ENCODE results near the gene MYBBP1A. TPM values are rescaled to one million over a fixed set of nuclear protein-coding genes. Genes with fewer than 3 reads are reported as not detected.

The MYBBP1A gene
- total RNA-seq, 1 experiment from 2014 or later: 163 TPM

- H3K4me3 Mint-ChIP-seq: no peak overlapping the region
- ChIA-PET POLR2A (no interaction called here), CTCF (interaction anchor here (0.6 kb wide), 1 partner anchor 18 kb away, joined by 3 read pairs; no protein-coding TSS in a partner anchor)
These were observed 7.9 kb downstream of the MYBBP1A start for GRCh38 chr17:4547118-4547906.

GRCh38 chr17:4545217-4545951, 9.8 kb downstream of the MYBBP1A start:
- DNase-seq (ENCODE audit: low spot score): no peak
- Mint-ChIP-seq H3K27me3 (ENCODE audit: low read depth) (no peaks in the 10 kb centered on the region), H3K27ac (no peak overlapping the region), H3K4me1 (no peaks in the 10 kb centered on the region), H3K4me3 (no peak overlapping the region), H3K9me3 (no peaks in the 10 kb centered on the region), H3K36me3 (peaks cover 43% of the 10 kb centered on the region)
- CTCF ChIA-PET: interaction anchor here (1.7 kb wide), 1 partner anchor 124 kb away, joined by 8 read pairs; no protein-coding TSS in a partner anchor
- POLR2A ChIA-PET: no interaction called here
- no peak for ATAC-seq
- TF ChIP-seq MXD4 (CRISPR knock-in tag; IDR thresholded peaks at IDR 0.05; ENCODE audit: borderline replicate concordance) (no peak), ZNF281 (CRISPR knock-in tag; IDR thresholded peaks at IDR 0.05) (no peak), PREB (CRISPR knock-in tag; IDR thresholded peaks at IDR 0.05; ENCODE audit: borderline replicate concordance) (no peak), ZNF425 (CRISPR knock-in tag; conservative IDR thresholded peaks at IDR 0.05) (no peak), EMX1 (CRISPR knock-in tag; IDR thresholded peaks at IDR 0.05) (no peak)

More at GRCh38 chr17:4547118-4547906, 7.9 kb downstream of the MYBBP1A start:
- DNase-seq (ENCODE audit: low spot score) (no peak), ATAC-seq (no peak)
- Mint-ChIP-seq H3K9me3 (no peaks in the 10 kb centered on the region), H3K36me3 (peaks cover 49% of the 10 kb centered on the region), H3K27ac (no peak overlapping the region), H3K27me3 (ENCODE audit: low read depth) (no peaks in the 10 kb centered on the region), H3K4me1 (0 out of 2 replicates have a peak, but pooled peaks cover 3% of the 10 kb centered on the region)
- no peak for TF ChIP-seq PRDM15 (CRISPR knock-in tag; IDR thresholded peaks at IDR 0.05)
- TF ChIP-seq ZNF425 (CRISPR knock-in tag; conservative IDR thresholded peaks at IDR 0.05): no peak
- no peak for TF ChIP-seq ZNF512 (CRISPR knock-in tag; IDR thresholded peaks at IDR 0.05; ENCODE audit: borderline replicate concordance)
